ENCODE results near the gene GLP1R.

DNA sequence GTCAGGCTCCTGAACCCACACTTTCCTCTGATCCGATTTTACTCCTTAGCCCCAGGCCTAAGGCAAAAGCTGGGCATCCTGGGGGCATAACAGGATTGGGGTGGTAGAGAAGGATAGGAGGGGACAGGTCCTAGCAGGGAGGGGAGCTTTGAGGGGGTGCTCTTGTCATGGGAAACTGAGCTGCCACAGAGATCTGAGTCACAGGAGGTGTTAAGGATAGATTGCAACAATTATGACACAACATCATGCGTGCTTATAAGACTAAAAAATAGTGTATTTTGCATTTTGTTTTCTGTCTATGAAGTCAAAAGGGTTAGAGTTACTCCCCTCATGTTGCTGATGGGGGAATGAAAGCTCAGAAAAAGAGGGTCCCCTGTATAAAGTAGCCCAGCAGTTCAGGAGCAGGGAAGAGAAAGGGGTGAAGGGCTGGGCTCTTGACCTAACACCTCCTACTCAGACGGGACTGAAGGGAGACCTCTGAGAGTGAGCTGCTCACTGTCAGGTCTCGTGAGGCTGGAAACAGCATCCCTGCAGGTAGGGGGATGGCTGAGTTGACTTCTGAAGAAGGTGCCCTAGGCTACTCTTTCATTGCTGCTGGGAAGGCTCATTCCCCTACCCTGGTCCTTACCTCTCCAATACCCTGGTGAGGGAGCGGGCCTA is 2.0 kb downstream of the GLP1R start:
- TF ChIP-seq FOXA1 (IDR thresholded peaks at IDR 0.05) (no peak), FOXM1 (IDR thresholded peaks at IDR 0.05; ENCODE audit: borderline replicate concordance) (no peak), HDGF (IDR thresholded peaks at IDR 0.05; ENCODE audit: borderline replicate concordance) (no peak), FOXK2 (IDR thresholded peaks at IDR 0.05) (no peak), SP1 (IDR thresholded peaks at IDR 0.05) (no peak), BHLHE40 (IDR thresholded peaks at IDR 0.05; ENCODE audit: borderline replicate concordance) (no peak), ELF4 (IDR thresholded peaks at IDR 0.05) (no peak), SUZ12 (IDR thresholded peaks at IDR 0.05) (no peak), CTBP1 (IDR thresholded peaks at IDR 0.05; ENCODE audit: borderline replicate concordance) (no peak), TARDBP (IDR thresholded peaks at IDR 0.05) (no peak), ARNT (IDR thresholded peaks at IDR 0.05) (no peak), LEF1 (IDR thresholded peaks at IDR 0.05; ENCODE audit: borderline replicate concordance) (no peak)
- TF ChIP-seq, protein P1, sequence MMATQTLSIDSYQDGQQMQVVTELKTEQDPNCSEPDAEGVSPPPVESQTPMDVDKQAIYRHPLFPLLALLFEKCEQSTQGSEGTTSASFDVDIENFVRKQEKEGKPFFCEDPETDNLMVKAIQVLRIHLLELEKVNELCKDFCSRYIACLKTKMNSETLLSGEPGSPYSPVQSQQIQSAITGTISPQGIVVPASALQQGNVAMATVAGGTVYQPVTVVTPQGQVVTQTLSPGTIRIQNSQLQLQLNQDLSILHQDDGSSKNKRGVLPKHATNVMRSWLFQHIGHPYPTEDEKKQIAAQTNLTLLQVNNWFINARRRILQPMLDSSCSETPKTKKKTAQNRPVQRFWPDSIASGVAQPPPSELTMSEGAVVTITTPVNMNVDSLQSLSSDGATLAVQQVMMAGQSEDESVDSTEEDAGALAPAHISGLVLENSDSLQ (IDR thresholded peaks at IDR 0.05), result no peak
